Spinal cord (tissue), 10 donors: Measurements from ENCODE around the gene SFXN5. TPM values are rescaled to one million over a fixed set of nuclear protein-coding genes. Genes with fewer than 3 reads are reported as not detected.

Source experiments
- DNase-seq, 6 donors: peaks; one replicate each; pipeline versions ENCODE4 v3.0.0 to v3.0.0-alpha.2; 2013 to 2015; ENCODE audit warnings: low spot score in 6 of 6, low read depth in 4 of 6
- H3K27ac ChIP-seq: one replicate; pipeline ENCODE4 v1.5.1; 2013; ENCODE audit warnings: low read depth, low read length, control low read depth
- H3K27me3 ChIP-seq: one replicate; pipeline ENCODE4 v1.6.1; 2013; ENCODE audit warnings: low read length; ENCODE audit not compliant: control insufficient read depth, insufficient read depth
- H3K36me3 ChIP-seq: one replicate; pipeline ENCODE4 v1.6.1; 2013; ENCODE audit warnings: low read length; ENCODE audit not compliant: control insufficient read depth, insufficient read depth
- H3K4me1 ChIP-seq: one replicate; pipeline ENCODE4 v1.6.1; 2013; ENCODE audit warnings: low read length; ENCODE audit not compliant: control insufficient read depth, insufficient read depth
- H3K4me3 ChIP-seq: one replicate; pipeline ENCODE4 v1.5.1; 2013; ENCODE audit warnings: low read depth, low read length, control low read depth
- H3K9me3 ChIP-seq: one replicate; pipeline ENCODE4 v1.6.1; 2013; ENCODE audit warnings: low read length; ENCODE audit not compliant: control insufficient read depth, insufficient read depth
- WGBS: methylation state at CpG from one replicate; pipeline ENCODE4 v1.1.5; 2013; ENCODE audit warnings: missing lambda C conversion rate; ENCODE audit not compliant: insufficient coverage; 5-methylcytosine and 5-hydroxymethylcytosine counted together
- polyA plus RNA-seq, 2 donors: library from polyadenylated mRNA; unstranded; fragments of 120-200 nt; gene quantifications; one replicate each; pipeline ENCODE4 v1.2.1, GENCODE V29; 2013; ENCODE audit not compliant: insufficient read length in 2 of 2
- total RNA-seq, 2 donors: library from RNA; depleted of rRNA in 1 of 2; stranded (reverse); fragments of 120-200 nt in 1 of 2; fragments of >200 nt in 1 of 2; gene quantifications; one replicate each; pipeline versions ENCODE4 v1.2.3 to v1.2.4, GENCODE V29; 2013 to 2014
- donor health status: healthy.

The SFXN5 gene
- total and polyA plus RNA-seq, 4 donors = 26.0 to 73.9 (median 54.8) TPM

GRCh38 chr2:72896446-72896845 is 175.1 kb downstream of the SFXN5 start:
- H3K9me3 ChIP-seq = no peaks in the 10 kb centered on the region
- no peak for DNase-seq
- 100% methylated on average over 1 of the region's 4 CpGs for WGBS
- H3K4me1 ChIP-seq = peaks cover 10% of the 10 kb centered on the region
- H3K36me3 ChIP-seq = no peaks in the 10 kb centered on the region
- no peak overlapping the region for H3K4me3 ChIP-seq
- H3K27ac ChIP-seq = no peak overlapping the region
- peaks cover 34% of the 10 kb centered on the region for H3K27me3 ChIP-seq

GRCh38 chr2:72895759-72896281 is 175.7 kb downstream of the SFXN5 start:
- H3K4me3 ChIP-seq = no peak overlapping the region
- H3K36me3 ChIP-seq = no peaks in the 10 kb centered on the region
- peaks cover 32% of the 10 kb centered on the region for H3K27me3 ChIP-seq
- WGBS = 25% methylated on average over 15 of the region's 16 CpGs
- peaks cover 10% of the 10 kb centered on the region for H3K4me1 ChIP-seq
- H3K9me3 ChIP-seq = no peaks in the 10 kb centered on the region
- no peak overlapping the region for H3K27ac ChIP-seq
- DNase-seq = peak in 2 of 6 donors; percentile 80 to 83

DNA sequence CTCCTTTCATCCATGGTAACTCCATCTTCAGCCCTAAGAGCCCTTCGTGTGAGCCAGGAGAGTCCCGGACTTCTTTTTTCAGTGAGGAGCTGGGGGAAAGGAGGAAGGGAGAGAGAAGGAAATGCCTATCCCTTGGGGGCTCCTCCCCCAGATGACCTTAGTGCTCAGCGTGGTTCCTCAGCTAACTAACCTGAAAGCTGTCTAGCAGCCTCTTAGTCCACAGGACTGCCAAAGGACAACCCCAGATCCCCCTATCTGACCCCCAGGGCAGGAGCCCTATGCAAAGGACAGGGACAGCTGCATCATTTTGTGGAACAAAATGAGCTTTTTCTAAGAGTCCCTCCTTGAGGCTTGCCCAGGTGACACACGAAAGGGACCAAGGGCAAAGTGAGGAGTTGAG is 176.4 kb downstream of the SFXN5 start:
- 8% methylated on average over 2 of the region's 4 CpGs for WGBS
- H3K27me3 ChIP-seq = peaks cover 32% of the 10 kb centered on the region
- no peak overlapping the region for H3K4me3 ChIP-seq
- H3K9me3 ChIP-seq = no peaks in the 10 kb centered on the region
- H3K36me3 ChIP-seq = no peaks in the 10 kb centered on the region
- DNase-seq = no peak
- H3K27ac ChIP-seq = no peak overlapping the region
- peaks cover 10% of the 10 kb centered on the region for H3K4me1 ChIP-seq

GRCh38 chr2:72894514-72894913 is 177.0 kb downstream of the SFXN5 start:
- Histone ChIP-seq H3K4me3 (no peak overlapping the region), H3K9me3 (no peaks in the 10 kb centered on the region), H3K4me1 (peaks cover 10% of the 10 kb centered on the region), H3K36me3 (no peaks in the 10 kb centered on the region), H3K27ac (no peak overlapping the region), H3K27me3 (peaks cover 32% of the 10 kb centered on the region)
- 97% methylated on average over 8 of the region's 9 CpGs for WGBS
- DNase-seq = no peak

GRCh38 chr2:72893594-72894319 is 177.8 kb downstream of the SFXN5 start:
- H3K4me1 ChIP-seq = peaks cover 10% of the 10 kb centered on the region
- no peak overlapping the region for H3K4me3 ChIP-seq
- DNase-seq = peak in 2 of 6 donors; percentile 81 to 82
- no peaks in the 10 kb centered on the region for H3K36me3 ChIP-seq
- H3K27me3 ChIP-seq = peaks cover 31% of the 10 kb centered on the region
- 44% methylated on average over 15 of the region's 15 CpGs for WGBS
- H3K27ac ChIP-seq = no peak overlapping the region
- H3K9me3 ChIP-seq = no peaks in the 10 kb centered on the region

- H3K4me1 ChIP-seq = peaks cover 20% of the 10 kb centered on the region
- no peaks in the 10 kb centered on the region for H3K36me3 ChIP-seq
- H3K27ac ChIP-seq = no peak overlapping the region
- peaks cover 26% of the 10 kb centered on the region for H3K27me3 ChIP-seq
- 5% methylated on average over 10 of the region's 11 CpGs for WGBS
- DNase-seq = peak in 3 of 6 donors; percentile 44 to 89 (median 85)
- no peaks in the 10 kb centered on the region for H3K9me3 ChIP-seq
- H3K4me3 ChIP-seq = no peak overlapping the region
Observed at GRCh38 chr2:72892506-72893173, 178.9 kb downstream of the SFXN5 start.

Other genes with a start within 250 kb of the SFXN5 start
- gene EXOC6B, start 245.7 kb downstream of the SFXN5 start, total RNA-seq = 10 to 100 TPM; 39.0 to 76.8 TPM
- gene EXOC6B, start 245.7 kb downstream of the SFXN5 start, polyA plus RNA-seq = 10 to 100 TPM; 29.4 to 37.1 TPM
- gene SPR, start 184.3 kb downstream of the SFXN5 start, total RNA-seq = 1 to 10 TPM; 4.1 to 4.8 TPM
- 1 to 10 TPM; 7.1 to 7.8 TPM for gene SPR, start 184.3 kb downstream of the SFXN5 start, polyA plus RNA-seq
- under 1 TPM in 1 of 2 donors, not detected in 1; 0.28 TPM for gene EMX1, start 154.2 kb downstream of the SFXN5 start, total RNA-seq
- gene EMX1, start 154.2 kb downstream of the SFXN5 start, polyA plus RNA-seq = under 1 TPM; 0.39 to 0.43 TPM
- 10 to 100 TPM; 15.8 to 17.0 TPM for gene RAB11FIP5, start 41.2 kb upstream of the SFXN5 start, total RNA-seq
- 10 to 100 TPM; 20.6 to 23.6 TPM for gene RAB11FIP5, start 41.2 kb upstream of the SFXN5 start, polyA plus RNA-seq
- gene NOTO, start 130.9 kb upstream of the SFXN5 start, total RNA-seq = not detected
- gene NOTO, start 130.9 kb upstream of the SFXN5 start, polyA plus RNA-seq = under 1 TPM in 1 of 2 donors, not detected in 1; 0.06 TPM
- gene SMYD5, start 142.5 kb upstream of the SFXN5 start, total RNA-seq = 10 to 100 TPM; 14.2 to 30.2 TPM
- gene SMYD5, start 142.5 kb upstream of the SFXN5 start, polyA plus RNA-seq = 10 to 100 TPM; 36.9 to 42.5 TPM
- gene PRADC1, start 161.5 kb upstream of the SFXN5 start, total RNA-seq = 10 to 100 TPM; 12.6 to 38.0 TPM
- 10 to 100 TPM; 21.2 to 28.2 TPM for gene PRADC1, start 161.5 kb upstream of the SFXN5 start, polyA plus RNA-seq
- 100 to 1,000 TPM; 194 to 248 TPM for gene CCT7, start 162.6 kb upstream of the SFXN5 start, total RNA-seq
- gene CCT7, start 162.6 kb upstream of the SFXN5 start, polyA plus RNA-seq = 100 to 1,000 TPM; 212 to 225 TPM
- 10 to 100 TPM in 1 of 2 donors, 1 to 10 TPM in 1; 8.1 to 20.1 TPM for gene FBXO41, start 212.8 kb upstream of the SFXN5 start, total RNA-seq
- 10 to 100 TPM; 47.4 to 50.6 TPM for gene FBXO41, start 212.8 kb upstream of the SFXN5 start, polyA plus RNA-seq
- under 1 TPM in 1 of 2 donors, not detected in 1; 0.10 TPM for gene EGR4, start 221.8 kb upstream of the SFXN5 start, total RNA-seq
- not detected for gene EGR4, start 221.8 kb upstream of the SFXN5 start, polyA plus RNA-seq